ENCODE results near the gene NPW.

NPW gene

GRCh38 chr16:2044541-2044940, 25.0 kb downstream of the NPW start:
- Mint-ChIP-seq H3K27me3 (no peaks in the 10 kb centered on the region), H3K4me1 (peaks cover 25% of the 10 kb centered on the region), H3K9me3 (no peaks in the 10 kb centered on the region), H3K4me3 (no peak overlapping the region), H3K27ac (no peak overlapping the region), H3K36me3 (peaks cover 3% of the 10 kb centered on the region)
- DNase-seq, result no peak
- CTCF ChIA-PET, result no interaction called here

- Mint-ChIP-seq H3K27me3 (no peaks in the 10 kb centered on the region), H3K27ac (peak overlapping the region; percentile 82)
- DNase-seq, result no peak
Measured at GRCh38 chr16:2045965-2046892, 26.6 kb downstream of the NPW start.

GRCh38 chr16:2046893-2047329, 27.3 kb downstream of the NPW start:
- peaks cover 14% of the 10 kb centered on the region for H3K36me3 Mint-ChIP-seq
- DNase-seq, result peak; percentile 25
- H3K27me3 Mint-ChIP-seq, result no peaks in the 10 kb centered on the region
- CTCF ChIA-PET, result interaction anchor here (0.8 to 3.2 kb wide), 4 partner anchors 8 to 93 kb away, joined by 3 to 14 read pairs (median 4); no protein-coding TSS in a partner anchor
- peak overlapping the region; percentile 93 for H3K4me3 Mint-ChIP-seq
- H3K9me3 Mint-ChIP-seq, result no peaks in the 10 kb centered on the region
- peaks cover 25% of the 10 kb centered on the region for H3K4me1 Mint-ChIP-seq
- peak overlapping the region; percentile 82 for H3K27ac Mint-ChIP-seq

More at GRCh38 chr16:2045965-2046892, 26.6 kb downstream of the NPW start:
- peaks cover 25% of the 10 kb centered on the region for H3K4me1 Mint-ChIP-seq
- peak overlapping the region; percentile 93 for H3K4me3 Mint-ChIP-seq
- CTCF ChIA-PET, result interaction anchor here (1.4 to 3.2 kb wide), 3 partner anchors 24 to 94 kb away, joined by 3 to 14 read pairs (median 4); no protein-coding TSS in a partner anchor
- no peaks in the 10 kb centered on the region for H3K9me3 Mint-ChIP-seq
- peaks cover 9% of the 10 kb centered on the region for H3K36me3 Mint-ChIP-seq

- H3K27me3 Mint-ChIP-seq, result no peaks in the 10 kb centered on the region
- CTCF ChIA-PET, result interaction anchor here (0.8 to 3.2 kb wide), 5 partner anchors 9 to 107 kb away, joined by 3 to 14 read pairs (median 3); no protein-coding TSS in a partner anchor
- peak within 1 kb of the TSS; percentile 82 for H3K27ac Mint-ChIP-seq
- H3K36me3 Mint-ChIP-seq, result peaks cover 14% of the 10 kb centered on the region
- peaks cover 25% of the 10 kb centered on the region for H3K4me1 Mint-ChIP-seq
- peak within 1 kb of the TSS; percentile 93 for H3K4me3 Mint-ChIP-seq
- DNase-seq, result peak; percentile 96
- H3K9me3 Mint-ChIP-seq, result no peaks in the 10 kb centered on the region
Measured at GRCh38 chr16:2047330-2048115, 27.9 kb downstream of the NPW start, which contains the start of the genes NTHL1 and TSC2. Gene NTHL1, minus strand, starts transcription at chr16:2047834. Its CDS starts 11 bp downstream, at chr16:2047823. Gene TSC2, plus strand, starts transcription at chr16:2047985. Its CDS starts 631 bp downstream, at chr16:2048616.

GRCh38 chr16:2048116-2048543, 28.5 kb downstream of the NPW start:
- DNase-seq, result no peak
- H3K27me3 Mint-ChIP-seq, result no peaks in the 10 kb centered on the region
- H3K9me3 Mint-ChIP-seq, result no peaks in the 10 kb centered on the region
- peak overlapping the region; percentile 93 for H3K4me3 Mint-ChIP-seq
- H3K27ac Mint-ChIP-seq, result peak overlapping the region; percentile 82
- CTCF ChIA-PET, result interaction anchor here (0.9 to 3.2 kb wide), 2 partner anchors 92 to 107 kb away, joined by 3 to 14 read pairs; no protein-coding TSS in a partner anchor
- peaks cover 14% of the 10 kb centered on the region for H3K36me3 Mint-ChIP-seq
- H3K4me1 Mint-ChIP-seq, result peaks cover 25% of the 10 kb centered on the region

GRCh38 chr16:2053211-2053610, 33.6 kb downstream of the NPW start:
- DNase-seq, result no peak
- H3K27me3 Mint-ChIP-seq, result no peaks in the 10 kb centered on the region
- H3K4me3 Mint-ChIP-seq, result no peak overlapping the region
- H3K9me3 Mint-ChIP-seq, result no peaks in the 10 kb centered on the region
- no peak overlapping the region for H3K27ac Mint-ChIP-seq
- H3K36me3 Mint-ChIP-seq, result peaks cover 13% of the 10 kb centered on the region
- H3K4me1 Mint-ChIP-seq, result peaks cover 12% of the 10 kb centered on the region
- CTCF ChIA-PET, result interaction anchor here (0.6 kb wide), 1 partner anchor 715 kb away, joined by 3 read pairs; no protein-coding TSS in a partner anchor

- Mint-ChIP-seq H3K36me3 (peaks cover 13% of the 10 kb centered on the region), H3K4me1 (peaks cover 5% of the 10 kb centered on the region), H3K9me3 (no peaks in the 10 kb centered on the region), H3K4me3 (no peak overlapping the region), H3K27me3 (no peaks in the 10 kb centered on the region), H3K27ac (no peak overlapping the region)
- no peak for DNase-seq
- CTCF ChIA-PET, result no interaction called here
Measured at GRCh38 chr16:2053897-2054296, 34.3 kb downstream of the NPW start.

GRCh38 chr16:2054543-2055245, 35.1 kb downstream of the NPW start:
- Mint-ChIP-seq H3K27me3 (no peaks in the 10 kb centered on the region), H3K27ac (no peak overlapping the region), H3K9me3 (no peaks in the 10 kb centered on the region), H3K36me3 (peaks cover 13% of the 10 kb centered on the region), H3K4me3 (no peak overlapping the region), H3K4me1 (no peaks in the 10 kb centered on the region)
- CTCF ChIA-PET, result no interaction called here
- no peak for DNase-seq

- Mint-ChIP-seq H3K4me1 (no peaks in the 10 kb centered on the region), H3K27ac (no peak overlapping the region), H3K4me3 (no peak overlapping the region), H3K36me3 (peaks cover 9% of the 10 kb centered on the region), H3K27me3 (no peaks in the 10 kb centered on the region), H3K9me3 (no peaks in the 10 kb centered on the region)
- CTCF ChIA-PET, result no interaction called here
- no peak for DNase-seq
Measured at GRCh38 chr16:2056077-2056476, 36.5 kb downstream of the NPW start.

GRCh38 chr16:2056681-2057407, 37.3 kb downstream of the NPW start:
- H3K36me3 Mint-ChIP-seq, result peaks cover 2% of the 10 kb centered on the region
- H3K4me1 Mint-ChIP-seq, result no peaks in the 10 kb centered on the region
- H3K27ac Mint-ChIP-seq, result no peak overlapping the region
- H3K4me3 Mint-ChIP-seq, result no peak overlapping the region
- no peak for DNase-seq
- CTCF ChIA-PET, result no interaction called here
- no peaks in the 10 kb centered on the region for H3K9me3 Mint-ChIP-seq
- no peaks in the 10 kb centered on the region for H3K27me3 Mint-ChIP-seq

GRCh38 chr16:2057438-2057837, 37.9 kb downstream of the NPW start:
- no peaks in the 10 kb centered on the region for H3K27me3 Mint-ChIP-seq
- no peak for DNase-seq
- no peak overlapping the region for H3K4me3 Mint-ChIP-seq
- H3K9me3 Mint-ChIP-seq, result no peaks in the 10 kb centered on the region
- H3K27ac Mint-ChIP-seq, result no peak overlapping the region
- CTCF ChIA-PET, result no interaction called here
- H3K4me1 Mint-ChIP-seq, result no peaks in the 10 kb centered on the region
- peaks cover 2% of the 10 kb centered on the region for H3K36me3 Mint-ChIP-seq

GRCh38 chr16:2058420-2058819, 38.8 kb downstream of the NPW start:
- no peak for DNase-seq
- no peak overlapping the region for H3K27ac Mint-ChIP-seq
- CTCF ChIA-PET, result interaction anchor here (0.6 kb wide), 1 partner anchor 34 kb away, joined by 3 read pairs; no protein-coding TSS in a partner anchor

GRCh38 chr16:2058872-2059271, 39.3 kb downstream of the NPW start:
- Mint-ChIP-seq H3K36me3 (peaks cover 6% of the 10 kb centered on the region), H3K4me3 (no peak overlapping the region), H3K4me1 (no peaks in the 10 kb centered on the region), H3K27ac (no peak overlapping the region), H3K27me3 (no peaks in the 10 kb centered on the region), H3K9me3 (no peaks in the 10 kb centered on the region)
- DNase-seq, result no peak
- CTCF ChIA-PET, result interaction anchor here (0.6 kb wide), 1 partner anchor 34 kb away, joined by 3 read pairs; no protein-coding TSS in a partner anchor

More at GRCh38 chr16:2058420-2058819, 38.8 kb downstream of the NPW start:
- H3K4me3 Mint-ChIP-seq, result no peak overlapping the region
- peaks cover 3% of the 10 kb centered on the region for H3K36me3 Mint-ChIP-seq
- no peaks in the 10 kb centered on the region for H3K27me3 Mint-ChIP-seq
- no peaks in the 10 kb centered on the region for H3K9me3 Mint-ChIP-seq
- H3K4me1 Mint-ChIP-seq, result no peaks in the 10 kb centered on the region
